Heart left ventricle (tissue), 13 donors: ENCODE data around the gene NTN4.

Source experiments
- CTCF ChIP-seq, 12 donors: fragments of 200-600 bp; sonication (generic) in 4 of 12; IDR thresholded peaks; one replicate each; pipeline versions ENCODE4 v1.5.0 to v1.8.0; 2018 to 2022; ENCODE audit warnings: antibody characterized with exemption in 12 of 12, mild to moderate bottlenecking in 5 of 12
- POLR2A ChIP-seq, 2 donors: fragments of 450-650 bp; IDR thresholded peaks; one replicate each; pipeline ENCODE4 v1.6.1; 2017; ENCODE audit warnings: antibody characterized with exemption in 2 of 2, mild to moderate bottlenecking in 2 of 2, moderate library complexity in 2 of 2
- donor health status: ischemic (EF 13 %, LVEDD 7.1; RV severe dilation, severe dysfunction).
- donor health status: DM: no; HTN: yes; CAD: no.
- donor health status: DM: no; HTN: no; CAD: no.
- donor health status: ischemic (EF 25% LVEDD 6.9; RV normal size, moderate dysfunction).
- donor health status: ischemic (EF 25% LVEDD 5.7; RV mildly dilated, moderate dysfunction).
- donor health status: ischemic (EF 35%, LVEDD 5.7; RV mildly dilated, moderate dysfunction).
- donor health status: nonischemic (EF 11% LVEDD 7.7; RV severe dilation, severe dysfunction).
- donor health status: DM: yes; HTN: yes; CAD: no.
- donor health status: PGD.
- donor health status: ischemic (EF 29% LVEDD 5.4; RV normal size, mild dysfunction).
- donor health status: nonischemic (EF 23%, LVEDD 6.1; RV moderate dilation, normal function).

- TF ChIP-seq CTCF (IDR thresholded peaks at IDR 0.05): no peak
- no peak for TF ChIP-seq POLR2A (IDR thresholded peaks at IDR 0.05)
Measured at GRCh38 chr12:95633732-95634465, 156.7 kb downstream of the NTN4 start.
